GM23338 (cell line): ENCODE measurements around the gene KIAA2012. TPM values are rescaled to one million over a fixed set of nuclear protein-coding genes. Genes with fewer than 3 reads are reported as not detected.

Experiments used
- ATAC-seq: fragments of 200-7000 bp; cut with Tn5 transposase; 3 replicates; pipeline ENCODE4 v1.9.1; 2020
- DNase-seq: peaks from one replicate; pipeline ENCODE4 v3.0.0-alpha.2; 2015; ENCODE audit warnings: low spot score
- H2AFZ ChIP-seq: fragments of 200-600 bp; sonication (generic); 2 replicates; pipeline ENCODE4 v1.8.0; 2016; ENCODE audit warnings: antibody characterized with exemption, mild to moderate bottlenecking, moderate library complexity
- H3F3A ChIP-seq: fragments of 200-600 bp; sonication (generic); replicated peaks from 2 replicates; pipeline ENCODE4 v1.8.0; 2017; ENCODE audit warnings: antibody characterized with exemption, mixed run types, low read depth
- H3K27ac ChIP-seq: fragments of 200-600 bp; sonication (generic); 2 replicates; pipeline ENCODE4 v1.6.1; 2016; ENCODE audit warnings: low read depth
- H3K27me3 ChIP-seq: fragments of 200-600 bp; sonication (generic); 2 replicates; pipeline ENCODE4 v1.8.0; 2016; ENCODE audit warnings: mild to moderate bottlenecking, mixed run types, moderate library complexity; ENCODE audit not compliant: insufficient read depth
- H3K36me3 ChIP-seq: fragments of 200-600 bp; sonication (generic); 2 replicates; pipeline ENCODE4 v1.8.0; 2016; ENCODE audit warnings: mild to moderate bottlenecking; ENCODE audit not compliant: insufficient read depth
- H3K4me1 ChIP-seq: fragments of 200-600 bp; sonication (generic); 2 replicates; pipeline ENCODE4 v1.8.0; 2016; ENCODE audit warnings: mild to moderate bottlenecking, moderate library complexity; ENCODE audit not compliant: insufficient read depth
- H3K4me2 ChIP-seq: fragments of 200-600 bp; sonication (generic); 2 replicates; pipeline ENCODE4 v1.7.1; 2017; ENCODE audit warnings: mixed run types
- H3K4me3 ChIP-seq: fragments of 200-600 bp; sonication (generic); 2 replicates; pipeline ENCODE4 v1.6.1; 2016; ENCODE audit warnings: mixed run types
- H3K79me2 ChIP-seq: fragments of 200-600 bp; sonication (generic); replicated peaks from 2 replicates; pipeline ENCODE4 v1.8.0; 2017; ENCODE audit warnings: mild to moderate bottlenecking; ENCODE audit not compliant: insufficient read depth
- H3K9me2 ChIP-seq: fragments of 200-600 bp; sonication (generic); 2 replicates; pipeline ENCODE4 v1.8.0; 2017; ENCODE audit not compliant: insufficient read depth
- H4K20me1 ChIP-seq: fragments of 200-600 bp; sonication (generic); replicated peaks from 2 replicates; pipeline ENCODE4 v1.8.0; 2017; ENCODE audit warnings: mild to moderate bottlenecking; ENCODE audit not compliant: insufficient read depth
- H3K27ac Mint-ChIP-seq: 2 replicates; pipeline ENCODE4 v1.8.0; 2020; ENCODE audit warnings: inconsistent platforms, mild to moderate bottlenecking, moderate library complexity, mixed read lengths
- H3K27me3 Mint-ChIP-seq: 3 replicates; pipeline ENCODE4 v1.8.0; 2022; ENCODE audit warnings: low read depth, mild to moderate bottlenecking, moderate library complexity, mixed read lengths, inconsistent platforms; ENCODE audit not compliant: insufficient read depth, poor library complexity
- H3K36me3 Mint-ChIP-seq: 3 replicates; pipeline ENCODE4 v1.8.0; 2021; ENCODE audit warnings: low read depth, mild to moderate bottlenecking, inconsistent platforms, moderate library complexity, mixed read lengths
- H3K4me1 Mint-ChIP-seq: 3 replicates; pipeline ENCODE4 v1.8.0; 2020; ENCODE audit warnings: mild to moderate bottlenecking, inconsistent platforms, mixed read lengths
- H3K4me3 Mint-ChIP-seq: 3 replicates; pipeline ENCODE4 v1.8.0; 2021; ENCODE audit warnings: moderate library complexity, mild to moderate bottlenecking, inconsistent platforms, mixed read lengths
- H3K9me3 Mint-ChIP-seq: 3 replicates; pipeline ENCODE4 v1.8.0; 2020; ENCODE audit warnings: moderate library complexity, mild to moderate bottlenecking, inconsistent platforms, mixed read lengths
- CREB1 ChIP-seq: fragments of 250-450 bp; sonication (Bioruptor Pico); IDR thresholded peaks from 2 replicates; pipeline ENCODE4 v1.5.0; 2020; ENCODE audit warnings: low read depth, mild to moderate bottlenecking, moderate library complexity
- CTCF ChIP-seq, 2 experiments: fragments of 200-600 bp in 1 of 2; sonication (generic) in 1 of 2; conservative IDR thresholded peaks; 2 replicates each; pipeline versions ENCODE4 v1.5.1 to v1.6.1; 2016 to 2017; ENCODE audit warnings: antibody characterized with exemption in 2 of 2, low read depth in 2 of 2, mild to moderate bottlenecking in 2 of 2, moderate library complexity in 1 of 2
- ETS1 ChIP-seq: IDR thresholded peaks from 2 replicates; pipeline ENCODE4 v1.6.1; 2016; ENCODE audit warnings: antibody characterized with exemption
- EZH2 ChIP-seq: fragments of 200-600 bp; sonication (generic); IDR thresholded peaks from one replicate; pipeline ENCODE4 v1.8.0; 2017; ENCODE audit warnings: antibody characterized with exemption, mild to moderate bottlenecking, low read depth; ENCODE audit not compliant: unreplicated experiment
- EZH2phosphoT487 ChIP-seq: fragments of 200-600 bp; sonication (generic); IDR thresholded peaks from one replicate; pipeline ENCODE4 v1.8.1; 2018; ENCODE audit warnings: antibody characterized with exemption; ENCODE audit not compliant: unreplicated experiment
- JUNB ChIP-seq: IDR thresholded peaks from one replicate; pipeline ENCODE4 v1.6.1; 2016; ENCODE audit warnings: antibody characterized with exemption; ENCODE audit not compliant: unreplicated experiment
- NANOG ChIP-seq: IDR thresholded peaks from 2 replicates; pipeline ENCODE4 v1.6.1; 2016; ENCODE audit warnings: antibody characterized with exemption, borderline replicate concordance
- POLR2AphosphoS5 ChIP-seq: IDR thresholded peaks from 2 replicates; pipeline ENCODE4 v1.6.1; 2016; ENCODE audit warnings: antibody characterized with exemption, low read depth
- REST ChIP-seq: IDR thresholded peaks from one replicate; pipeline ENCODE4 v1.6.1; 2018; ENCODE audit warnings: antibody characterized with exemption; ENCODE audit not compliant: unreplicated experiment
- STAT1 ChIP-seq: IDR thresholded peaks from one replicate; pipeline ENCODE4 v1.6.1; 2016; ENCODE audit warnings: antibody characterized with exemption; ENCODE audit not compliant: unreplicated experiment
- ZNF114 ChIP-seq: fragments of 250-450 bp; sonication (Bioruptor Pico); IDR thresholded peaks from 2 replicates; pipeline ENCODE4 v1.5.0; 2020; ENCODE audit warnings: mild to moderate bottlenecking, moderate library complexity
- ZNF331 ChIP-seq: fragments of 250-450 bp; sonication (Bioruptor Pico); IDR thresholded peaks from 2 replicates; pipeline ENCODE4 v1.5.0; 2020; ENCODE audit warnings: low read depth, mild to moderate bottlenecking, moderate library complexity
- ZNF462 ChIP-seq: fragments of 250-450 bp; sonication (Bioruptor Pico); IDR thresholded peaks from 2 replicates; pipeline ENCODE4 v1.5.0; 2020; ENCODE audit warnings: mild to moderate bottlenecking, moderate library complexity
- polyA plus RNA-seq: library from polyadenylated mRNA; unstranded; fragments of >200 nt; fragmentation: Nextera tagmentation; extraction: Ambion mirVana; gene quantifications from 2 replicates; pipeline ENCODE4 v1.2.1, GENCODE V29; 2016
- total RNA-seq: library from RNA; depleted of rRNA; stranded (reverse); fragments of >200 nt; shearing (Covaris generic); gene quantifications from 2 replicates; pipeline ENCODE4 v1.2.3, GENCODE V29; 2014

KIAA2012 gene
- total and polyA plus RNA-seq, 2 experiments from 2014 or later, result 0.03 to 0.08 TPM

DNA sequence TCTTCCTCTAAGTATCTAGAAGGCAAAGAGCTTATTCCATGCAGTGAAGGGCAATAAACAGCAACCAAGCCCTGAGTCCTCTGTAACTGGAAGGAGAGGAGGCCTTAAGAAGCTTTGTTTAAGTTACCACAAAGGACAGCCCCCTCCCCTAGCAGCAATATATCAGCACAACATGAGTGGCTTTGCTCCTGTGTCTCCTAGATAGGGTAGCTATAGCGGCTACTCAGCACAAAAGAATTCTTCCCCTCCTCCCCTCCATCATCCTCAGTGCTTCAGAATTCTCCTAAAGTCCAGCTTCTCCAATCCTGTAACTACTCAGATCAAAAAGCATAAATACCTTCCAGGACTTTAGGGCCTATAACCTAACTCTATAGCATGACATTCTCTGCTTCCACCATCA is 148.8 kb downstream of the KIAA2012 start:
- no peaks in the 10 kb centered on the region for H3K4me1 ChIP-seq
- peaks cover 7% of the 10 kb centered on the region for H3K4me1 Mint-ChIP-seq
- H3K4me3 Mint-ChIP-seq, result no peak overlapping the region
- peaks cover 17% of the 10 kb centered on the region; the same call in 1 of the 2 replicates for H3F3A ChIP-seq
- H3K27ac ChIP-seq, result peak overlapping the region; percentile 23
- peaks cover 7% of the 10 kb centered on the region; the same call in 1 of the 2 replicates for H3K36me3 ChIP-seq
- TF ChIP-seq ETS1, result no peak
- TF ChIP-seq CTCF (conservative IDR thresholded peaks at IDR 0.05; ENCODE audit: low read depth in 2 of 2), result no peak
- no peak for TF ChIP-seq CREB1 (CRISPR knock-in tag)
- TF ChIP-seq JUNB, result no peak
- no peak for TF ChIP-seq EZH2
- no peak for TF ChIP-seq ZNF114
- TF ChIP-seq ZNF462 (CRISPR knock-in tag), result no peak
- TF ChIP-seq EZH2phosphoT487, result no peak
- no peak for TF ChIP-seq REST
- no peak for TF ChIP-seq ZNF331 (CRISPR knock-in tag)
- TF ChIP-seq NANOG, result no peak
- no peak for TF ChIP-seq STAT1
- TF ChIP-seq POLR2AphosphoS5, result no peak
- no peak overlapping the region for H3K4me3 ChIP-seq
- H3K79me2 ChIP-seq, result peaks cover 100% of the 10 kb centered on the region
- H2AFZ ChIP-seq, result no peak overlapping the region
- DNase-seq, result peak; percentile 29
- no peak overlapping the region for H3K4me2 ChIP-seq
- ATAC-seq, result peak; percentile 75
- peaks cover 61% of the 10 kb centered on the region for H3K36me3 Mint-ChIP-seq
- no peaks in the 10 kb centered on the region for H3K9me3 Mint-ChIP-seq
- peaks cover 5% of the 10 kb centered on the region for H3K27me3 Mint-ChIP-seq
- H3K27me3 ChIP-seq, result no peaks in the 10 kb centered on the region
- no peaks in the 10 kb centered on the region for H3K9me2 ChIP-seq
- peak overlapping the region; percentile 2; the same call in 1 of the 2 replicates for H3K27ac Mint-ChIP-seq
- peaks cover 60% of the 10 kb centered on the region for H4K20me1 ChIP-seq
